ENCODE results near the gene CRMP1.
"Not testable (repeated sequence)": the region's sequence is repeated elsewhere in the genome, so short reads cannot be mapped to it uniquely, and the experiment has no call there.

CRMP1 gene

GRCh38 chr4:5816851-5817375 is 76.0 kb downstream of the CRMP1 start:
- Histone ChIP-seq H3K36me3 (ENCODE audit: control insufficient read depth, insufficient read depth, low read length) (peaks cover 51% of the 10 kb centered on the region), H3K27ac (ENCODE audit: low read depth, low read length) (no peak overlapping the region), H3K9ac (ENCODE audit: low read depth, low read length) (no peak overlapping the region), H3K9me3 (ENCODE audit: control insufficient read depth, insufficient read depth, low read length) (no peaks in the 10 kb centered on the region), H3K4me3 (ENCODE audit: low read depth, low read length) (no peak overlapping the region), H3K27me3 (ENCODE audit: control insufficient read depth, insufficient read depth, low read length) (no peaks in the 10 kb centered on the region), H3K4me1 (ENCODE audit: control insufficient read depth, insufficient read depth, low read length) (no peaks in the 10 kb centered on the region)

GRCh38 chr4:5816101-5816500 is 76.8 kb downstream of the CRMP1 start:
- no peak overlapping the region for H3K27ac ChIP-seq (ENCODE audit: low read depth, low read length)
- no peak overlapping the region for H3K9ac ChIP-seq (ENCODE audit: low read depth, low read length)
- H3K36me3 ChIP-seq (ENCODE audit: control insufficient read depth, insufficient read depth, low read length): peaks cover 51% of the 10 kb centered on the region
- no peaks in the 10 kb centered on the region for H3K9me3 ChIP-seq (ENCODE audit: control insufficient read depth, insufficient read depth, low read length)
- H3K4me1 ChIP-seq (ENCODE audit: control insufficient read depth, insufficient read depth, low read length): no peaks in the 10 kb centered on the region
- H3K4me3 ChIP-seq (ENCODE audit: low read depth, low read length): no peak overlapping the region
- H3K27me3 ChIP-seq (ENCODE audit: control insufficient read depth, insufficient read depth, low read length): no peaks in the 10 kb centered on the region

GRCh38 chr4:5815641-5816040 is 77.2 kb downstream of the CRMP1 start:
- no peaks in the 10 kb centered on the region for H3K27me3 ChIP-seq (ENCODE audit: control insufficient read depth, insufficient read depth, low read length)
- no peak overlapping the region for H3K9ac ChIP-seq (ENCODE audit: low read depth, low read length)
- H3K4me3 ChIP-seq (ENCODE audit: low read depth, low read length): no peak overlapping the region
- H3K9me3 ChIP-seq (ENCODE audit: control insufficient read depth, insufficient read depth, low read length): no peaks in the 10 kb centered on the region
- no peak overlapping the region for H3K27ac ChIP-seq (ENCODE audit: low read depth, low read length)
- H3K4me1 ChIP-seq (ENCODE audit: control insufficient read depth, insufficient read depth, low read length): no peaks in the 10 kb centered on the region
- H3K36me3 ChIP-seq (ENCODE audit: control insufficient read depth, insufficient read depth, low read length): peaks cover 51% of the 10 kb centered on the region

GRCh38 chr4:5814421-5814820 is 78.5 kb downstream of the CRMP1 start:
- no peak overlapping the region for H3K27ac ChIP-seq (ENCODE audit: low read depth, low read length)
- peaks cover 51% of the 10 kb centered on the region for H3K36me3 ChIP-seq (ENCODE audit: control insufficient read depth, insufficient read depth, low read length)
- H3K9me3 ChIP-seq (ENCODE audit: control insufficient read depth, insufficient read depth, low read length): no peaks in the 10 kb centered on the region

GRCh38 chr4:5813882-5814255 is 79.0 kb downstream of the CRMP1 start:
- Histone ChIP-seq H3K4me1 (ENCODE audit: control insufficient read depth, insufficient read depth, low read length) (no peaks in the 10 kb centered on the region), H3K9ac (ENCODE audit: low read depth, low read length) (no peak overlapping the region), H3K9me3 (ENCODE audit: control insufficient read depth, insufficient read depth, low read length) (no peaks in the 10 kb centered on the region), H3K4me3 (ENCODE audit: low read depth, low read length) (no peak overlapping the region), H3K36me3 (ENCODE audit: control insufficient read depth, insufficient read depth, low read length) (peaks cover 51% of the 10 kb centered on the region), H3K27me3 (ENCODE audit: control insufficient read depth, insufficient read depth, low read length) (no peaks in the 10 kb centered on the region), H3K27ac (ENCODE audit: low read depth, low read length) (no peak overlapping the region)

More at GRCh38 chr4:5814421-5814820, 78.5 kb downstream of the CRMP1 start:
- no peak overlapping the region for H3K9ac ChIP-seq (ENCODE audit: low read depth, low read length)
- no peaks in the 10 kb centered on the region for H3K4me1 ChIP-seq (ENCODE audit: control insufficient read depth, insufficient read depth, low read length)
- H3K4me3 ChIP-seq (ENCODE audit: low read depth, low read length): no peak overlapping the region
- H3K27me3 ChIP-seq (ENCODE audit: control insufficient read depth, insufficient read depth, low read length): no peaks in the 10 kb centered on the region

GRCh38 chr4:5812506-5813229 is 80.2 kb downstream of the CRMP1 start:
- Histone ChIP-seq H3K9me3 (ENCODE audit: control insufficient read depth, insufficient read depth, low read length) (no peaks in the 10 kb centered on the region), H3K27me3 (ENCODE audit: control insufficient read depth, insufficient read depth, low read length) (no peaks in the 10 kb centered on the region), H3K9ac (ENCODE audit: low read depth, low read length) (no peak overlapping the region), H3K27ac (ENCODE audit: low read depth, low read length) (no peak overlapping the region), H3K4me1 (ENCODE audit: control insufficient read depth, insufficient read depth, low read length) (no peaks in the 10 kb centered on the region), H3K36me3 (ENCODE audit: control insufficient read depth, insufficient read depth, low read length) (peaks cover 52% of the 10 kb centered on the region), H3K4me3 (ENCODE audit: low read depth, low read length) (no peak overlapping the region)

GRCh38 chr4:5812057-5812456 is 80.8 kb downstream of the CRMP1 start:
- not testable (repeated sequence) for H3K9ac ChIP-seq (ENCODE audit: low read depth, low read length); H3K4me1 ChIP-seq (ENCODE audit: control insufficient read depth, insufficient read depth, low read length); H3K27ac ChIP-seq (ENCODE audit: low read depth, low read length); H3K9me3 ChIP-seq (ENCODE audit: control insufficient read depth, insufficient read depth, low read length); H3K4me3 ChIP-seq (ENCODE audit: low read depth, low read length); H3K27me3 ChIP-seq (ENCODE audit: control insufficient read depth, insufficient read depth, low read length)
- peaks cover 50% of the 10 kb centered on the region for H3K36me3 ChIP-seq (ENCODE audit: control insufficient read depth, insufficient read depth, low read length)

- Histone ChIP-seq H3K4me1 (ENCODE audit: control insufficient read depth, insufficient read depth, low read length) (no peaks in the 10 kb centered on the region), H3K4me3 (ENCODE audit: low read depth, low read length) (no peak overlapping the region), H3K9me3 (ENCODE audit: control insufficient read depth, insufficient read depth, low read length) (no peaks in the 10 kb centered on the region), H3K36me3 (ENCODE audit: control insufficient read depth, insufficient read depth, low read length) (peaks cover 45% of the 10 kb centered on the region), H3K27ac (ENCODE audit: low read depth, low read length) (no peak overlapping the region), H3K9ac (ENCODE audit: low read depth, low read length) (no peak overlapping the region), H3K27me3 (ENCODE audit: control insufficient read depth, insufficient read depth, low read length) (no peaks in the 10 kb centered on the region)
These were observed 82.0 kb downstream of the CRMP1 start for GRCh38 chr4:5810770-5811430.

- Histone ChIP-seq H3K27ac (ENCODE audit: low read depth, low read length) (no peak overlapping the region), H3K9ac (ENCODE audit: low read depth, low read length) (no peak overlapping the region), H3K27me3 (ENCODE audit: control insufficient read depth, insufficient read depth, low read length) (no peaks in the 10 kb centered on the region), H3K9me3 (ENCODE audit: control insufficient read depth, insufficient read depth, low read length) (no peaks in the 10 kb centered on the region), H3K4me3 (ENCODE audit: low read depth, low read length) (no peak overlapping the region), H3K4me1 (ENCODE audit: control insufficient read depth, insufficient read depth, low read length) (no peaks in the 10 kb centered on the region), H3K36me3 (ENCODE audit: control insufficient read depth, insufficient read depth, low read length) (peaks cover 44% of the 10 kb centered on the region)
These were observed 82.7 kb downstream of the CRMP1 start for GRCh38 chr4:5810151-5810550.

- H3K27ac ChIP-seq (ENCODE audit: low read depth, low read length): no peak overlapping the region
- no peaks in the 10 kb centered on the region for H3K27me3 ChIP-seq (ENCODE audit: control insufficient read depth, insufficient read depth, low read length)
- no peak overlapping the region for H3K4me3 ChIP-seq (ENCODE audit: low read depth, low read length)
- H3K36me3 ChIP-seq (ENCODE audit: control insufficient read depth, insufficient read depth, low read length): peaks cover 44% of the 10 kb centered on the region
- H3K9me3 ChIP-seq (ENCODE audit: control insufficient read depth, insufficient read depth, low read length): no peaks in the 10 kb centered on the region
- no peak overlapping the region for H3K9ac ChIP-seq (ENCODE audit: low read depth, low read length)
- no peaks in the 10 kb centered on the region for H3K4me1 ChIP-seq (ENCODE audit: control insufficient read depth, insufficient read depth, low read length)
These were observed 83.6 kb downstream of the CRMP1 start for GRCh38 chr4:5809216-5809776.

GRCh38 chr4:5808081-5808741 is 84.7 kb downstream of the CRMP1 start:
- Histone ChIP-seq H3K9me3 (ENCODE audit: control insufficient read depth, insufficient read depth, low read length) (no peaks in the 10 kb centered on the region), H3K9ac (ENCODE audit: low read depth, low read length) (no peak overlapping the region), H3K27ac (ENCODE audit: low read depth, low read length) (no peak overlapping the region), H3K4me3 (ENCODE audit: low read depth, low read length) (no peak overlapping the region), H3K4me1 (ENCODE audit: control insufficient read depth, insufficient read depth, low read length) (no peaks in the 10 kb centered on the region), H3K36me3 (ENCODE audit: control insufficient read depth, insufficient read depth, low read length) (peaks cover 49% of the 10 kb centered on the region), H3K27me3 (ENCODE audit: control insufficient read depth, insufficient read depth, low read length) (no peaks in the 10 kb centered on the region)

Data from HUES48 (cell line).